ENCODE measurements around the gene TRIM10. TPM values are rescaled to one million over a fixed set of nuclear protein-coding genes. Genes with fewer than 3 reads are reported as not detected.

Gene TRIM10
- total and polyA plus RNA-seq, 7 donors = 0.36 to 4.8 (median 3.1) TPM; not detected in 3

DNA sequence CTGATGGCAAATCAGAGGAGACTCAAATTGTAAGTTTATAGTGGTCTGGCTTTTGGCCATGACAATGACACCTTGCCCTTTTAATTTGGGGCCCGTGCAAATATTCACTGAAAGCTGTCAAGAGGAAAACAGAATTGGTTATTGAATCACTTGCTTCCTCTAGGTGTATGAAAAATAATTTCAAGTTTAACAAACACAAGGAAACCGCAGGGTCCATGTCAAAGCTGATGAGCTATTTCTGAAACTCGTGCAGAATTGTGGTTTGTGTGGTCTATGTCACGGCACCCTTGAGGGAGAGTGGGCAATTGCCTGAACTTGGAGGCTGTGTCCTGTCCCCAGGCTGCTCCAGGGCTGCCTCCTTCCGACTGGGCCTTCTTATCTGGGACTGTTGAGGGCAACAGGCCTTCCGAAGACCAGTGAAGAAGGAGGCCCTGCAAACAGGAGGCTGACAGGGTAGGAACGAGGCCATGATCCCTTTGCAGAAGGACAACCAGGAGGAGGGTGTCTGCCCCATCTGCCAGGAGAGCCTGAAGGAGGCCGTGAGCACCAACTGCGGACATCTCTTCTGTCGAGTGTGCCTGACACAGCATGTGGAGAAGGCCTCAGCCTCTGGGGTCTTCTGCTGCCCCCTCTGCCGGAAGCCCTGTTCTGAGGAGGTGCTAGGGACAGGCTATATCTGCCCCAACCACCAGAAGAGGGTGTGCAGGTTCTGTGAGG, 24.3 kb downstream of the TRIM10 start:
- no peak for TF ChIP-seq EP300 (IDR thresholded peaks at IDR 0.05)

DNA sequence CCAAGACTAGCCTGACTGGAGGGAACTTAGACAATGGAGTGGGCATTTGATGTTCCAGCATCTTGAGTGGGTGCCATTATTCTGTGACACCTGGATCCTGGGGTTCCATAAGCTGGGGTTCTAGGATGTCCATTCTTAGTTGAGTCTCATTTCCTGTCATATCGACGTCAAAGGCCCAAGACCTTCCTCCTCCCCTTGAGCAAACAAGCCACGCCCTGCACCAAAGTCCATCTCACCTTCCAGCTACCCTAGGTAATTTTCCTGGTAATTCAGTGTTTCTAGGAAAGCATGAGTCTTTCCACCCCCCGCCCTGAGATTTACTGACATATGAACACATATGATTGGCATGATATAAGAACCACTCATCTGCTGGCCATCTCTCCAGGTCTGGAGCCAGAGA, 25.3 kb downstream of the TRIM10 start, which contains the start of gene TRIM40:
TSS of gene TRIM40 (plus strand) at position 384 of the 400 bp plus-strand sequence. CDS start 897 bp downstream, outside the sequence.
- Histone ChIP-seq H3K27ac (no peak within 1 kb of the TSS), H3K4me1 (peaks cover 0 to 2% (median 0%) of the 10 kb centered on the region in 4 donors), H3K27me3 (peaks cover 2 to 53% (median 5%) of the 10 kb centered on the region in 3 donors), H3K9me3 (no peaks in the 10 kb centered on the region), H3K36me3 (no peaks in the 10 kb centered on the region), H3K4me3 (no peak within 1 kb of the TSS)
- WGBS, 2 donors = 9 to 62% methylated on average over 4 of the region's 4 CpGs
- DNase-seq = no peak
- TF ChIP-seq, protein P1, sequence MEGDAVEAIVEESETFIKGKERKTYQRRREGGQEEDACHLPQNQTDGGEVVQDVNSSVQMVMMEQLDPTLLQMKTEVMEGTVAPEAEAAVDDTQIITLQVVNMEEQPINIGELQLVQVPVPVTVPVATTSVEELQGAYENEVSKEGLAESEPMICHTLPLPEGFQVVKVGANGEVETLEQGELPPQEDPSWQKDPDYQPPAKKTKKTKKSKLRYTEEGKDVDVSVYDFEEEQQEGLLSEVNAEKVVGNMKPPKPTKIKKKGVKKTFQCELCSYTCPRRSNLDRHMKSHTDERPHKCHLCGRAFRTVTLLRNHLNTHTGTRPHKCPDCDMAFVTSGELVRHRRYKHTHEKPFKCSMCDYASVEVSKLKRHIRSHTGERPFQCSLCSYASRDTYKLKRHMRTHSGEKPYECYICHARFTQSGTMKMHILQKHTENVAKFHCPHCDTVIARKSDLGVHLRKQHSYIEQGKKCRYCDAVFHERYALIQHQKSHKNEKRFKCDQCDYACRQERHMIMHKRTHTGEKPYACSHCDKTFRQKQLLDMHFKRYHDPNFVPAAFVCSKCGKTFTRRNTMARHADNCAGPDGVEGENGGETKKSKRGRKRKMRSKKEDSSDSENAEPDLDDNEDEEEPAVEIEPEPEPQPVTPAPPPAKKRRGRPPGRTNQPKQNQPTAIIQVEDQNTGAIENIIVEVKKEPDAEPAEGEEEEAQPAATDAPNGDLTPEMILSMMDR (IDR thresholded peaks at IDR 0.05) = no peak
- no peak for TF ChIP-seq POLR2A (IDR thresholded peaks at IDR 0.05)
- no peak for TF ChIP-seq EP300 (IDR thresholded peaks at IDR 0.05)
- no peak for TF ChIP-seq POLR2AphosphoS5 (IDR thresholded peaks at IDR 0.05)
- intact Hi-C loops (cut with DNase I) = no loop called here

More for the DNA sequence above, 24.3 kb downstream of the TRIM10 start:
- Histone ChIP-seq H3K9me3 (no peaks in the 10 kb centered on the region), H3K27ac (no peak overlapping the region), H3K27me3 (peaks cover 0 to 45% (median 0%) of the 10 kb centered on the region in 3 donors), H3K36me3 (no peaks in the 10 kb centered on the region), H3K4me1 (no peaks in the 10 kb centered on the region), H3K4me3 (no peak overlapping the region)
- DNase-seq = no peak
- 68 to 76% methylated on average over 11 of the region's 11 CpGs for WGBS, 2 donors
- intact Hi-C loops (cut with DNase I) = no loop called here

DNA sequence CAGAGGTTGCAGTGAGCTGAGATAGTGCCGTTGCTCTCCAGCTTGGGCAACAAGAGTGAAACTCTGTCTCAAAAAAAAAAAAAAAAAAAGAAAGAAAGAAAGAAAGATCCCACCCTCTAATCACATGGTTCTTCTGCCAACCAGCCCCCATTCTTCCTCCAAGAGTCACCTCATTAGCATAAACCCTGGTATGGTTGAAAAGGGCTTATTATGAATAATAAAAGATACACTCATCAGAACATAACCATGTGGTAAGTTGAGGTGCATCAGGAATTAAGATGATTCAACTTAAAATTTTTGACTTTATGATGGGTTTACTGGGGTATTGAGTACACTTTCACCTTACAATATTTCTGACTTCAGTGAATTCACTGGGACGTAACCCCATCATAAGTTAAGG, 25.9 kb downstream of the TRIM10 start:
- no peak for TF ChIP-seq POLR2AphosphoS5 (IDR thresholded peaks at IDR 0.05)
- TF ChIP-seq, protein P1 (IDR thresholded peaks at IDR 0.05) = no peak
- no peak for TF ChIP-seq EP300 (IDR thresholded peaks at IDR 0.05)
- TF ChIP-seq POLR2A (IDR thresholded peaks at IDR 0.05) = no peak

DNA sequence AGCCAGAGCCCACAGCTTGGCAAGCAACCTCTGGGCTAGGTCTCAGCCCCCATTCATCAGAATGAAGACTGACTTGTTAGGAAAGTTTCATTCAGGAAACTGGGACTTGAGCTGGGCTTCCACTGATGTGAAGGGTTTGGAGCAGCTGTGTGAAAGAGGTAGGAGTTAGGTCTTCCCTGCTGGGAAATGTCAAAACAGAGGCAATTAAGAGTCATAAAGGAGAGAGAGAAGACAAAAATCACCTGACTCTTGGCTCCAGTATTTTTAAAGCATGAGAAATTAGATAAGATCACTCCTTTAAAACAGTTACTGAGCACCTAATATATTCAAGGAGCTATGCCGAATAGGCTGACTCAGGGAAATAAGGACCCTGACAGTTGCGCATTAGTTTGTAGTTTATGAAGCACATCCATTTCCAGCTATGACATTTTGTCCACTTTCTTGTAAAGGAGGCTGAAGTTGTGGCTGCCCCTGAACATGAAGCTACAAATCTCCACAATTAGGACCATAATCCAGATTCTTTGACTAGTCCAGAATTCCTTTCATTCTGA, 29.0 kb downstream of the TRIM10 start:
- TF ChIP-seq POLR2AphosphoS5 (IDR thresholded peaks at IDR 0.05) = no peak
- TF ChIP-seq, protein P1 (IDR thresholded peaks at IDR 0.05) = no peak
- Histone ChIP-seq H3K27me3 (peaks cover 39 to 84% (median 40%) of the 10 kb centered on the region in 3 donors), H3K36me3 (no peaks in the 10 kb centered on the region), H3K4me1 (peaks cover 0 to 12% (median 10%) of the 10 kb centered on the region in 4 donors), H3K27ac (no peak overlapping the region), H3K9me3 (no peaks in the 10 kb centered on the region), H3K4me3 (no peak overlapping the region)
- DNase-seq = no peak
- intact Hi-C loops (cut with DNase I) = loop anchor here (1.0 kb wide), 1 partner anchor 29 kb away; no protein-coding TSS in a partner anchor
- WGBS, 2 donors = 70 to 87% methylated on average over 2 of the region's 2 CpGs

More for the DNA sequence above, 25.9 kb downstream of the TRIM10 start:
- DNase-seq = no peak
- peaks cover 0 to 4% (median 0%) of the 10 kb centered on the region in 4 donors for H3K4me1 ChIP-seq
- H3K27ac ChIP-seq = no peak overlapping the region
- intact Hi-C loops (cut with DNase I) = no loop called here
- H3K9me3 ChIP-seq = no peaks in the 10 kb centered on the region
- peaks cover 8 to 59% (median 11%) of the 10 kb centered on the region in 3 donors for H3K27me3 ChIP-seq
- WGBS, 2 donors = 86 to 89% methylated on average over 2 of the region's 2 CpGs
- no peak overlapping the region for H3K4me3 ChIP-seq
- H3K36me3 ChIP-seq = no peaks in the 10 kb centered on the region
